T1000 (cell line): ENCODE measurements around the gene MAPK12.
"Not testable (repeated sequence)": the region's sequence is repeated elsewhere in the genome, so short reads cannot be mapped to it uniquely, and the experiment has no call there.

Source experiments
- DNase-seq: peaks from one replicate; lab custom pipeline; 2025; ENCODE audit warnings: mixed read lengths; lab: John Stamatoyannopoulos, UW

Gene MAPK12

GRCh38 chr22:50282361-50283155, 21.1 kb upstream of the MAPK12 start:
- DNase-seq: peak; percentile 13

- DNase-seq: no peak
These were observed 20.5 kb upstream of the MAPK12 start for GRCh38 chr22:50281957-50282356.

- DNase-seq: no peak
These were observed 19.9 kb upstream of the MAPK12 start for GRCh38 chr22:50281384-50281760.

- DNase-seq: no peak
These were observed 19.4 kb upstream of the MAPK12 start for GRCh38 chr22:50280708-50281383.

- DNase-seq: no peak
These were observed 18.7 kb upstream of the MAPK12 start for GRCh38 chr22:50280022-50280707.

- DNase-seq: no peak
These were observed 17.6 kb upstream of the MAPK12 start for GRCh38 chr22:50278956-50279619.

GRCh38 chr22:50278461-50278860, 17.0 kb upstream of the MAPK12 start:
- DNase-seq: no peak

- no peak for DNase-seq
These were observed 16.3 kb upstream of the MAPK12 start for GRCh38 chr22:50277761-50278160.

- no peak for DNase-seq
These were observed 14.7 kb upstream of the MAPK12 start for GRCh38 chr22:50276143-50276542.

GRCh38 chr22:50275181-50276055, 13.9 kb upstream of the MAPK12 start:
- no peak for DNase-seq

GRCh38 chr22:50274771-50275170, 13.3 kb upstream of the MAPK12 start:
- no peak for DNase-seq

GRCh38 chr22:50274311-50274710, 12.8 kb upstream of the MAPK12 start:
- no peak for DNase-seq

- DNase-seq: not testable (repeated sequence)
These were observed 12.3 kb upstream of the MAPK12 start for GRCh38 chr22:50273781-50274180.

- not testable (repeated sequence) for DNase-seq
These were observed 11.9 kb upstream of the MAPK12 start for GRCh38 chr22:50273352-50273751.

GRCh38 chr22:50272044-50272802, 10.7 kb upstream of the MAPK12 start:
- DNase-seq: no peak

GRCh38 chr22:50271519-50271970, 10.1 kb upstream of the MAPK12 start:
- no peak for DNase-seq

- peak; percentile 7 for DNase-seq
These were observed 9.3 kb upstream of the MAPK12 start for GRCh38 chr22:50270666-50271394.

GRCh38 chr22:50269970-50270665, 8.6 kb upstream of the MAPK12 start, which contains the start of gene MAPK11:
TSS of gene MAPK11 (minus strand) at chr22:50270380. CDS start at chr22:50270292, 88 bp downstream.
- no peak for DNase-seq

GRCh38 chr22:50269573-50269969, 8.1 kb upstream of the MAPK12 start:
- no peak for DNase-seq
